GM21390 (cell line): ENCODE data around the gene SYNE2.
"Not testable (repeated sequence)": the region's sequence is repeated elsewhere in the genome, so short reads cannot be mapped to it uniquely, and the experiment has no call there.

ENCODE experiments used
- ATAC-seq: cut with Tn5 transposase; IDR thresholded peaks from one replicate; pipeline ENCODE4 v1.9.1; 2021; ENCODE audit not compliant: unreplicated experiment

The SYNE2 gene

GRCh38 chr14:64000749-64001148 lies 147.9 kb downstream of the SYNE2 start:
- ATAC-seq: no peak

- no peak for ATAC-seq
These were observed 153.0 kb downstream of the SYNE2 start for GRCh38 chr14:64005822-64006221.

GRCh38 chr14:64008016-64008415 lies 155.2 kb downstream of the SYNE2 start:
- ATAC-seq: no peak

DNA sequence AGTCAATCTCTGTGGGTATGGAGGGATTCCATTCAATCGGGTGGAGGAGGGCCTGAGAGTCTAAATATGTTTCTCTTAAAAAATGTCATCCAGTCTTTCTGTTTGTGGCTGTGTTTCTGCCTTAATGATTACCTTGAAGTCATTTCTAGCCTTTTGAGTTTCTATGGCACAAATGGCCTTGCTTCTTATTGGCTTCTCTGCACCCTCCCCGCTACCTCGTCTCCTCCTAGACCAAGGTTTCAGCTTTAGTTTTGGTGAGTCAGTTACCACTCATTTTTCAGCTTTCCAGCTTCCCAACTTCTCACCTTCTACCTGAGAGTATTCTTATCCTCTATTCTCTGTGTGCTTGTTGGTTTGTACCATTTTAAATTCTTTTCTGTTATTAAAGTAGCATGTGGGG lies 159.2 kb downstream of the SYNE2 start:
- no peak for ATAC-seq

GRCh38 chr14:64012720-64013119 lies 159.9 kb downstream of the SYNE2 start:
- ATAC-seq: no peak

DNA sequence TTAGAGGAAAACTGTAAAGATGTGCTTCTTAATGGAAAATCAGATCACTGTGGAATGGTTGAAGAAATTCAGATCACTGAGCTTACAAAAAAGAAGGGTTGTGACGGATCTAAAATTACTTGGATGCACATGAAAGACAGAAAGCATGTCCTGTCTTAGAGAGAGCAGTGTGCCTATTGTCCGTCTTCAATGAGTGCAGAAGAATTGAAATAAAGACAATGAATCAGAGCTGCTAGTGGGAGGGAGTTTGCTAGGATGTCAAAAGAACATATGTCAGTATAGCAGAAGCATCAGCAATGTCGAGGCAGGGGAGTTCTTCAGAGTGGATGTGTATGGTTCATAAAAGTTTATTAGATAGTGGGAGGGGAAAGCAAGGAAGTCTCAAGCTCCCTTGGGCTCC lies 172.7 kb downstream of the SYNE2 start:
- no peak for ATAC-seq

DNA sequence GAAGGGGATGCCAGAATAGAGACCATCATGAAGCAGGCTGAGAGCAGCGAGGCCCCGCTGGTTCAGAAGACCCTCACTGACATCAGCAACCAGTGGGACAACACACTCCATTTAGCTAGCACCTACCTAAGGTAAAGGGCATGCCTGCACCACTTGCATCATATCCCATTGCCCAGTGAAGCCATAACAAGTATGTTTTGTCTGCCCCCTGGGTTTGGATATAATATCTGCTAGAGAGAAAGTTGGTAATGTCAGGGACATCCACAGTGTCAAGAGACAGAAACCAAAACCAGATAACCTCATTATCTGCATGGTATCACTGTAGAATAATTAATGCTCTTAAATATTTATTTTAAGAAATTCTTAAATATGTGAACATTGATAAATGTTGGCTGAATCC lies 173.8 kb downstream of the SYNE2 start:
- ATAC-seq: no peak

GRCh38 chr14:64035143-64035542 lies 182.3 kb downstream of the SYNE2 start:
- ATAC-seq: no peak

- ATAC-seq: not testable (repeated sequence)
These were observed 185.3 kb downstream of the SYNE2 start for GRCh38 chr14:64037869-64038745.

DNA sequence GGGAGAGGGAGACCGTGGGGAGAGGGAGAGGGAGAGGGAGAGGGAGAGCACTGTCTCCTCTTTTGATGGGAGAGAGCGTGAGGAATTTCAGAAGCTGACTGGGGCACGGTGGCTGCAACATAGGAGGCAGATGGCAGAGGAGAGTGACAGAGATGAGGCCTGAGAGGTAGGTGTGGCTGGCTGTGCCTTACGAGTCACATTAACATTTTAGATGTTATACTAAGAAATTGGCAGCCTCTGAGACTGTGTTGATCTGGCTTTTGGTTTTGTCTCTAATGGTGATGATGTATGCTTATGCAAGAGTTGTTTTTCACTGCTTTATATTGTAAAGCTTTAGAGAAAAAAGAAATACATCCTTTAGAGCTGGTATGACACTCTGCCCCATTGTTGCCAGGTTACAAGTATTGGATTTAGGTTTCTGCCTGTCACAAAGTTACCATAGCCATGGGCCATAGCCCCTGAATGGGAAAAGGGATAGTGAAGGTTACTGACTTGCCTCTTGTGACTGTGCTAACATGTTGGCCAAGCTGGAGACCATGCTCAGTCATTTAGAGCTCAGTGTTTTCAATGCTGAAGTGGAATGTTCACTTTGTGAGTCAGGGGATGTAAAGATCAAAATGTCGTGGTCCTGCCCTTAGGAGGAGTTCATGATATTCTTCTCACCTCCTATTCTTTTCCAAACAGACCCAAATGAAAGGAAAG lies 186.2 kb downstream of the SYNE2 start:
- no peak for ATAC-seq

DNA sequence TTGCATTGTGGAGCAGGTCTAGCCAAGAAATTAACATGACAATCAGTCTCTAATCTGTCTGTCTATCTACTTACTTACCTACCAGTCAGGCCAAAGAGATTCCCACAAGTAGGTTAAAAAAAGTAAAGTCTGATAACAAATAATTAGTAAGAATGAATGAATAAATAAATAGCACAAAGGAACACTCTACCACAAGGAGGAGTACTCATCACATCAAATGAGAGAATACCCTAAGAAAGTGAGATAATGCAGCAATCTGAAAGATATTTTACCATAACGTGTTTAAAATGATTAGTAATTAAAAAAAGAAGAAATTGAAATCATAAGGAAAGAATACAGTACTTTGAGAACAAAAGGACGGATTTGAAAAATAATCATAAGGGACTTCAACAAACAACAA lies 187.2 kb downstream of the SYNE2 start:
- no peak for ATAC-seq

DNA sequence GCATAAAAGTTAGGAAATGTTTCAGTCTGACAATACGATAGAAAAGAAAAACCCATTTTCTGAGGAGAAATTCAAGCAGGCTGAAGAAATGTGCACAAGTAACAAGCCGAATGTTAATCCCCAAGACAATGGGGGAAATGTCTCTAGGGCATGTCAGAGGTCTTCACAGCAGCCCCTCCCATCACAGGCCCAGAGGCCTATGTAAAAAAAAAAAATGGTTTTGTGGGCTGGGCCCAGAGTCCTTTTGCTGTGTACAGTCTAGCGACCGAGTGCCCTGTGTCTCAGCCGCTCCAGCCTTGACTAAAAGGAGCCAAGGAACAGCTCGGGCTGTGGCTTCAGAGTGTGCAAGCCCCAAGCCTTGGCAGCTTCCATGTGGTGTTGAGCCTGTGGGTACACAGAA lies 190.5 kb downstream of the SYNE2 start:
- ATAC-seq: not testable (repeated sequence)

- ATAC-seq: no peak
These were observed 192.3 kb downstream of the SYNE2 start for GRCh38 chr14:64045091-64045490.

DNA sequence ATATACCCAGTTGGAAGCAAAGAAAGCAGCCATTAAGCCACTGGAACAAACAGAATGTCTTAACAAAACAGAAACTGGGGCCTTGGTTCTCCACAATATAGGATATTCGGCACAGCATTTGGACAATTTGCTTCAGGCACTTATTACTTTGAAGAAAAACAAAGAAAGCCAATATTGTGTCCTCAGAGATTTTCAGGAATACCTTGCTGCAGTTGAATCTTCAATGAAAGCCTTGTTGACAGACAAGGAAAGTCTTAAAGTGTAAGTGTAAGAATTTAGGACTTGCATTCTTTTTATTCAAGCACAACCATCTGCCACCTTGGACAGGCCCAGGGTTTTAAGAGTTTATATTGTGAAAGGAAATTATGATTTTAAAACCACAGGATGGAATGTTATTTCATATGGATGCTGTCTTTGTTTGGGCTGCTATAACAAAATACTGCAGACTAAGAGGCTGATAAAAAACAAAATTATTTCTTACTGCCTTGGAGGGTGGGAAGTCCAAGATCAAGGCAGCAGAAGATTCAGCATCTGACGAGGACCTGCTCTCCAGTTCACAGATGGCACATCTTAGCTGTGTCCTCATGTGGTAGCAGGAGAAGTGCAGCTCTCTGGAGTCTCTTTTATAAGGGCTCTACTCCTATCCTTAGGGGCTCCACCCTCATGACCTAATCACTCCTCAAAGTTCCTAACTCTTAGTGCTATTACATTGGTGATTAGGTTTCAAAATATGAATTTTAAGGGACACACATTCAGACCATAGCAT lies 197.0 kb downstream of the SYNE2 start:
- no peak for ATAC-seq

DNA sequence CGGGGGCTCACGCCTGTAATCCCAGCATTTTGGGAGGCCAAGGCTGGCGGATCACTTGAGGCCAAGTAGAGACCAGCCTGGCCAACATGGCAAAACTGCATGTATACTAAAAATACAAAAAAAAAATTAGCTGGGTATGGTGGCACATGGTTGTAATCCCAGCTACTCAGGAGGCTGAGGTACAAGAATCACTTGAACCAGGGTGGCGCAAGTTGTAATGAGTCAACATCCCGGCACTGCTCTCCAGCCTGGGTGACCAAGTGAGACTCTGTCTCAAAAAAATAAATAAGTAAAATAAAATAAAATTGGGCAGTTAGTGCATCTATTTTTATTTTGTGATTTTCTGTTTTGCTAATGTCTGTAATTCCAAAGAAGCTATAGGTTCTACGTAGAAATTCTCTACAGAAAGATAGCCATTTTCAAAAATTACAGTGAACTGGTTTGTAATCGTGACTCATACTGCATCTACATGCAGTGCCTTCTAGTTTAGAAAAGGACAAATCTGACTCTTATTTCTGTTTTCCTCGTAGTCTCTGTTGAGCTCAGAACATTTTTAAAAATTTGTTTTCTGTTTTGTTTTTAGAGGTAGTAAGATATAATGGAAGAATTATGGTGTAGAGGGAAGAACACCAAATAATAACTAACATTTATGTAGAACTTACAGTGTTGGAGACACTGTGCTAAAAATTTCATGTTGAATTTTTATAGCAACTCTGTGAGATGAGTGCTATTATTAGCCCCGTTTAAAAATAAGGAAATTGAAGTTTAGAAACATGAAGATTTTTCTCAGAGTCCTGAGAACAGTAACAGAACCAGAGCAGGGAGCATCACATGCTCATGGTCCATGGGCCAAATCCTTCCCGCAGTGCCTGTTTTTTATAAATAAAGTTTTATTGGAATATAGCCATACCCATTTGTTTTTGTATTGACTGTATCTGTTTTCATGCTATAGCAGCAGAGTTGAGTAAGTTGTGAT lies 201.2 kb downstream of the SYNE2 start:
- no peak for ATAC-seq

DNA sequence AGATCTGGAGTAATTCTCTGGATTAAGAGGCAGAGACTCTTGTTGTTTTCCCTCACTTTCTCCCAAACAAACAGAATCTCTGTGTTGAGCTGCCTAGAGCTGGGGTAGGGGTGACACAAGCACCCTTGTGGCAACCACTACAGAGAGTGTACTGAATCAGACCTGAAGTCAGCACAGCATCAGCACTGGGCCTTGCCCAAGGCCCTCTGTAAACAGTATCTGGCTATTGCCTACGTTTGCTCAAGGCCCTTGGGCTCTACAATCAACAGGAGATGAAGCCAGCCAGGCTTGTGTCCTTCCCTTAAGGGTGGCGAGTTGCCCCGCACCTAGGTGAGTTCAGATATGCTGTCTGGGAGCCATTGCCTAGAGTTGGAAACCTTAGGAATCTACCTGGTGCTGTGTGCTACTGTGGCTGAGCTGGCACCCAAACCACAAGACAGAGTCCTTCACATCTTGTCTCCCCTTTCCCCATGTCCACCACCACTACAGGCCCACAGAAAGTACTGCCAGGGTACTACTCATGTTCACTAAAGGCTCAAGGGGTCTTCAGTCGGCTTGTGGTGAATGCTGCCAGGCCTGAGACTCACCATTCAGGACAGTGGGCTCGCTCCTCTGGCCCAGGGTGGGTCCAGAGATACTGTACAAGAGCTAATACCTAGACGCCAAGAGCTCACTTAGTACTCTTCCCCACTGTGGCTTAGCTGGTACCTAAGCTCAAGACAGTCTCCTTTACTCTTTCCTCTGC lies 206.8 kb downstream of the SYNE2 start:
- ATAC-seq: no peak

DNA sequence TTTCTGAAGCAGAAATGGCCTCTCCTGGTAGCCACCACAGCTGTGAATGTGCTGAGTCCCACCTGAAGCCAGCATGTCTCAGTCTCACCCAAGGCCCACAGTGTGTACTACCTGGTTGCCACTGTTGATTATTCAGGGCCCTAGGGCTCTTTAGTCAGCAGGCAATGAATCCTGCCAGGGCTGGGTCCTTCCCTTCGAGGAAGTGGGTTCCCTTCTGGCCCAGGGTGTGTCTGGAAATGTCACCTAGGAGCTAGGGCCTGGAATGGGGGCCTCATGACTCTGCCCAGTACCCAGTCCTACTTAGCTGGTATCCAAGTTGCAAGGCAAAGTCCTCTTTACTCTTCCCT lies 207.4 kb downstream of the SYNE2 start:
- no peak for ATAC-seq

DNA sequence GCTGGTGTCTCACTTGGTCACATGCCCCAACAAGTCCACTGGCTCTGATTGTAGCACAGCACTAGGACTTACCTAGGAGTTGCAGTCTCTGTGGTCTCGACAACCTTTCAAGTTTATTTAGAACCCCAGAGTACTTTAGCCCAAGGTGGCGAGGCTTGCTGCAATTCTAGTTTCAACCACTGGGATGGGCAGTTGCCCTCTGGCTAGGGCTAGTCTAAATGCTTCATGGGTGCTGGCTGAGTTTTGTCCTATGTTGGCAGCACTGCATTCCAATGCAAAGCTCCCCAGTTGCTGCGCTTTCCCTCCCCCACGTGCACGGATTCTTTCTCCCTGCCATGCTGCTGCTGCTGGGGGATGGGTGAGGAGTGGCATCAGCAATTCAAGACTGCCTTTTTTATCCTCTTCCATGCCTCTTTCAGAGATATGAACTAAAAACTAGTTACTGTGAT lies 207.9 kb downstream of the SYNE2 start:
- ATAC-seq: no peak

DNA sequence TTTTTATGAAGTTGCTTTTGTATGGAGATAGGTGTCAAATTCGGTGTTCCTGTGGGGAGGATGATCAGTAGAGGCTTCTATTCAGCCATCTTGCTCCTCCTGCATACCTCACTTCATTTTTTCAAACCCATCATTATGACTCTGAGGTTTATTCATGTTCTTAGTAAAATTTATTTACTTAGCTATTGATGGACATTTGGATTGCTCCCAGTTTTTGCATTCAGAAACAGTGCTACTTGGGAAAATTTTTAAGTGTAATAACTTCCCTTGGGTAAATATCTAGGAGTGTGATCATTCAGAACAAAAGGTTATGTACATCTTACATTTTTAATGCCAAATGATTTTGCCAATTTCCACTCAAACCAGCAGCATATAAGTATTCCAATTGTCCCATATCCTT lies 208.3 kb downstream of the SYNE2 start:
- ATAC-seq: no peak

DNA sequence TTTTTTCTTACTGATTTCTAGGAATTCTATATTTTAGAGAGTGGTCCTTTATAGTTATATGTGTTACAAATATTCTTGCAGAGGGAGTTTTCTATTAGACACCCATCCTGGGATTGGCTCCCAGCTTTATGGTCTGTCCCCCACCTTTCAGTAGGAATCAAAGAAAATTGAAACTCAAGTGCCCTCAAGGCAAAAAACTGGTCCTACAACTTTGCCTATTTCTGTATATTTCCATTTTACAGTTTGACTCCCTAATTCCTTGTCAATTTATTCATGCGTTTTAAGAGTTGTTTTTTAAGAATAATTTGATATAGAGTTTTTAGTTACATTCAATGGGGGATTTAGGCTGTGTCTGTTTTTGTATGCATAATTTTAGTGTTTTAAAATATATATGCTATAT lies 208.9 kb downstream of the SYNE2 start:
- no peak for ATAC-seq
